K562 (cell line): Measurements from ENCODE around the gene DISC1.

Source experiments
- E2F1 ChIP-seq: sonication (generic); formaldehyde crosslinking; IDR thresholded peaks from 2 replicates; pipeline ENCODE4 v1.8.1; 2023; ENCODE audit warnings: mild to moderate bottlenecking, missing genetic modification reagents, moderate library complexity
- RCOR1 ChIP-seq, 2 experiments: IDR thresholded peaks; 2 replicates each; pipeline ENCODE4 v1.6.1; 2012; ENCODE audit warnings: low read depth in 2 of 2, low read length in 2 of 2, borderline replicate concordance in 1 of 2, improper control_type of control experiment in 1 of 2

DNA sequence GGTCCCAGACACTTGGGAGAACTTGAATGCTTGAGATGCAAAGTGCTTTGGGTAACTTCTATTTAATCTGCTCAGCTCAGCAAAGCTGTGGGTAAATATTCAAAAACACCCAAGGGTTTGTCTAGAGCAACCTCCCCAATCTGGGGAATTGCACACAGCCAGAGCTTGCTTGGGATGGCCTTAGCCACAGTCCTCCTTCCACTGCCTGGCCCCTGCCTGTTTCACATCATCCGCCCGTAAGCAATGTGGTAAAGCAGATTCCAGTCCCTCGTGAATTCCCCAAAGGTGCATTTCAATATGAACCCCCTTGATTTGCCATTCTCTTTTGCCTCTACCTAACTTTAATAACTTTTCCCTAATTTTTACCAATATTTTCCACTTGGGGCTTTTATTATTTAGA lies 418.1 kb downstream of the DISC1 start:
- TF ChIP-seq RCOR1 (IDR thresholded peaks at IDR 0.05; ENCODE audit: borderline replicate concordance in 1 of 2, low read depth in 2 of 2, low read length in 2 of 2) (no peak), E2F1 (CRISPR knock-in tag) (no peak)
